PFSK-1 (cell line): ENCODE data around the gene ZDHHC8.

ENCODE experiments used
- FOXP2 ChIP-seq: optimal IDR thresholded peaks from 2 replicates; pipeline ENCODE3; 2011; ENCODE audit warnings: borderline replicate concordance, control low read depth, inconsistent platforms; ENCODE audit not compliant: insufficient read depth; ENCODE audit errors: extremely low read length, extremely low read depth
- POLR2AphosphoS5 ChIP-seq: IDR thresholded peaks from 2 replicates; pipeline ENCODE4 v1.6.1; 2012; ENCODE audit warnings: low read depth, mild to moderate bottlenecking, control low read depth, low read length, moderate library complexity
- SIN3A ChIP-seq: IDR thresholded peaks from 2 replicates; pipeline ENCODE4 v1.6.1; 2012; ENCODE audit warnings: mild to moderate bottlenecking, low read length, moderate library complexity, borderline replicate concordance; ENCODE audit not compliant: insufficient read depth

GRCh38 chr22:20140521-20140964 is 8.9 kb downstream of the ZDHHC8 start:
- no peak for TF ChIP-seq FOXP2
- no peak for TF ChIP-seq POLR2AphosphoS5
- no peak for TF ChIP-seq SIN3A
